Spinal cord (tissue), 10 donors: Measurements from ENCODE around the gene TMEM164. TPM values are rescaled to one million over a fixed set of nuclear protein-coding genes. Genes with fewer than 3 reads are reported as not detected.

Source experiments
- DNase-seq, 6 donors: peaks; one replicate each; pipeline versions ENCODE4 v3.0.0 to v3.0.0-alpha.2; 2013 to 2015; ENCODE audit warnings: low spot score in 6 of 6, low read depth in 4 of 6
- H3K27ac ChIP-seq: one replicate; pipeline ENCODE4 v1.5.1; 2013; ENCODE audit warnings: low read depth, low read length, control low read depth
- H3K27me3 ChIP-seq: one replicate; pipeline ENCODE4 v1.6.1; 2013; ENCODE audit warnings: low read length; ENCODE audit not compliant: control insufficient read depth, insufficient read depth
- H3K36me3 ChIP-seq: one replicate; pipeline ENCODE4 v1.6.1; 2013; ENCODE audit warnings: low read length; ENCODE audit not compliant: control insufficient read depth, insufficient read depth
- H3K4me1 ChIP-seq: one replicate; pipeline ENCODE4 v1.6.1; 2013; ENCODE audit warnings: low read length; ENCODE audit not compliant: control insufficient read depth, insufficient read depth
- H3K4me3 ChIP-seq: one replicate; pipeline ENCODE4 v1.5.1; 2013; ENCODE audit warnings: low read depth, low read length, control low read depth
- H3K9me3 ChIP-seq: one replicate; pipeline ENCODE4 v1.6.1; 2013; ENCODE audit warnings: low read length; ENCODE audit not compliant: control insufficient read depth, insufficient read depth
- WGBS: methylation state at CpG from one replicate; pipeline ENCODE4 v1.1.5; 2013; ENCODE audit warnings: missing lambda C conversion rate; ENCODE audit not compliant: insufficient coverage; 5-methylcytosine and 5-hydroxymethylcytosine counted together
- polyA plus RNA-seq, 2 donors: library from polyadenylated mRNA; unstranded; fragments of 120-200 nt; gene quantifications; one replicate each; pipeline ENCODE4 v1.2.1, GENCODE V29; 2013; ENCODE audit not compliant: insufficient read length in 2 of 2
- total RNA-seq, 2 donors: library from RNA; depleted of rRNA in 1 of 2; stranded (reverse); fragments of 120-200 nt in 1 of 2; fragments of >200 nt in 1 of 2; gene quantifications; one replicate each; pipeline versions ENCODE4 v1.2.3 to v1.2.4, GENCODE V29; 2013 to 2014
- donor health status: healthy.

Gene TMEM164
- total and polyA plus RNA-seq, 4 donors: 16.2 to 21.9 (median 20.2) TPM

- Histone ChIP-seq H3K9me3 (no peaks in the 10 kb centered on the region), H3K27ac (no peak overlapping the region), H3K4me1 (no peaks in the 10 kb centered on the region), H3K36me3 (no peaks in the 10 kb centered on the region), H3K4me3 (no peak overlapping the region), H3K27me3 (peaks cover 2% of the 10 kb centered on the region)
- no peak for DNase-seq
- 80% methylated on average over 1 of the region's 4 CpGs for WGBS
These were observed 115.6 kb downstream of the TMEM164 start for GRCh38 chrX:110118530-110118929.

DNA sequence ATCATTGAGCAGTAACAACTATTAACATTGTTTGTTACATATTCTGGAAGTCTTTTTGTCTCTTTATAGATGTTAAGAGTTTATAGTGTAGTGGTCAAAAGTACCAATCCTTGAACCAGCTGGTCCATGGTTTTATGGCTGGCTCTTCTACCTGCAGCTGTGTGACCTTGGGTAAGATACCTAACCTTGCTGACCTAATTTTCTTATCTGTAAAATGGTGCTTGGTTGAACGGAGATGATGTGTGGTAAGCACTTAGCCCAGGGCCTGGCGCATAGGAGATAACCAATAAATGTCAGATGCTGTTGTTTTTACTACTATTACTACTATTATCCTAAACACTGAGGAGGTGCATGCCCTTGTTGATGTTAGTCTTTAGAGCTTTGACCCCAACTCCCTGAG is 116.6 kb downstream of the TMEM164 start:
- no peak for DNase-seq
- peaks cover 2% of the 10 kb centered on the region for H3K27me3 ChIP-seq
- H3K4me3 ChIP-seq: no peak overlapping the region
- H3K9me3 ChIP-seq: no peaks in the 10 kb centered on the region
- WGBS: no CpG with 5 or more reads among the region's 2 CpGs
- no peaks in the 10 kb centered on the region for H3K36me3 ChIP-seq
- H3K27ac ChIP-seq: no peak overlapping the region
- H3K4me1 ChIP-seq: no peaks in the 10 kb centered on the region

GRCh38 chrX:110120025-110120424 is 117.1 kb downstream of the TMEM164 start:
- 29% methylated on average over 1 of the region's 2 CpGs for WGBS
- DNase-seq: no peak
- Histone ChIP-seq H3K27me3 (peaks cover 2% of the 10 kb centered on the region), H3K9me3 (no peaks in the 10 kb centered on the region), H3K4me3 (no peak overlapping the region), H3K27ac (no peak overlapping the region), H3K4me1 (no peaks in the 10 kb centered on the region), H3K36me3 (no peaks in the 10 kb centered on the region)

GRCh38 chrX:110123331-110123782 is 120.4 kb downstream of the TMEM164 start:
- H3K27ac ChIP-seq: no peak overlapping the region
- H3K27me3 ChIP-seq: peaks cover 5% of the 10 kb centered on the region
- 83% methylated on average over 1 of the region's 3 CpGs for WGBS
- no peak for DNase-seq
- no peaks in the 10 kb centered on the region for H3K4me1 ChIP-seq
- no peaks in the 10 kb centered on the region for H3K9me3 ChIP-seq
- H3K36me3 ChIP-seq: no peaks in the 10 kb centered on the region
- no peak overlapping the region for H3K4me3 ChIP-seq

DNA sequence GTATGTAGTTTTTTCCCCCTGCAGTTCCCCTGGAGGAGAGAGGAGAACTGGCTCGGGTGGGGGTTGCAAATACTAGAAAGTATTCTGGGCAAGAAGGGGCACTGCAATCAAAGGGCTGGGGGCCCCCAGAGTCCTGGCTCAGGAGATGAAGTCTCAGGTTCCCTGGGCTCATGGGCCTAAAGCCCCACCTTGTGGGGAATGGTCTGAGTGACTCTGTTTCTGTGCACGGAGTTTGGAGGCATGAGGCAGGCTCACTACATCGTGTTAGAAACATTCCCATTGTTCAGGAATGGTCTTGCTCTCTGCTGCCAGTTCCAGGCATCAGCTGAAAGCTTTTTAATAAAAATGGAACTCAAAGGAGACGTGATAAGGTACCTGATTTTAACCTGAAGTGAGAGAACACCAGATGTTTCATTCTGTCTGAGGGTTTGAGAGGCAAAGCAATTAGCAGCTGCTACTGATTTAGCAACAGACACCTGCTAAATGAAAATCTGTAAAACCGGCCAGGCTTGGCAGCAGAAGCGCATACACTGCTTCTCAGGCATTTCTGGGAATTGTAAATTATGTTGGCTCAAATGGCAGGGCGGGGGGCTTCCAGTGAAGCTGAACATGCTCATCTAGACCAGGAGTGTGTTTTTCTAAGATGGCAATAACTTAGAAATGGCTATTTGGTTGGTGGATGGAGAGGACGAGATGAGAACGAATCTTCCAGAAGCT is 122.7 kb downstream of the TMEM164 start:
- Histone ChIP-seq H3K27me3 (peaks cover 3% of the 10 kb centered on the region), H3K4me1 (no peaks in the 10 kb centered on the region), H3K36me3 (no peaks in the 10 kb centered on the region), H3K27ac (no peak overlapping the region), H3K9me3 (no peaks in the 10 kb centered on the region), H3K4me3 (no peak overlapping the region)
- peak in 2 of 6 donors; percentile 61 to 83 for DNase-seq
- 39% methylated on average over 8 of the region's 9 CpGs for WGBS

DNA sequence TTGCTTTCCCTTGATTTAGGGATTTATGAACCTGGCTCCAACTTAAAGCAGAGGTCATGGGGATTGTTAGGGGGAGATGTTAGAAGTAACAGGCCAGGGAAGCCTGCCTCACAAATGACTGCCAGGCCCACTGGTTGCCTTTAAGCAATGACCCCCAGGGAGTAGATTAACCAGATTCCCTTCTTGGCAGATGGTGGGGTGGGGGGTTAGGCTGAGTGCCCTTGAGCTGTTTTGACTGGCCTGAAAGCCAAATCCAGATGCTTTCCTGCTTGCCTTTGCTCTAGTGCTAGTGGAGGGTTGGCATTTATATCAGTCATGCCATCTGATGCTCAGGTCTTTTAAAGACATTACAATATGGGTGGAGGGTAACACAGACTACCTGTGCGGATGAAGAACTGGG is 128.1 kb downstream of the TMEM164 start:
- Histone ChIP-seq H3K27ac (no peak overlapping the region), H3K36me3 (no peaks in the 10 kb centered on the region), H3K9me3 (no peaks in the 10 kb centered on the region), H3K27me3 (peaks cover 3% of the 10 kb centered on the region), H3K4me3 (no peak overlapping the region), H3K4me1 (no peaks in the 10 kb centered on the region)
- no peak for DNase-seq
- no CpG with 5 or more reads among the region's 1 CpG for WGBS

- WGBS: no CpG with 5 or more reads among the region's 1 CpG
- H3K27me3 ChIP-seq: peaks cover 3% of the 10 kb centered on the region
- no peaks in the 10 kb centered on the region for H3K36me3 ChIP-seq
- DNase-seq: no peak
- no peaks in the 10 kb centered on the region for H3K9me3 ChIP-seq
- H3K4me1 ChIP-seq: no peaks in the 10 kb centered on the region
- no peak overlapping the region for H3K4me3 ChIP-seq
- H3K27ac ChIP-seq: no peak overlapping the region
These were observed 129.7 kb downstream of the TMEM164 start for GRCh38 chrX:110132450-110133114.

GRCh38 chrX:110133735-110134370 is 130.9 kb downstream of the TMEM164 start:
- WGBS: 61% methylated on average over 4 of the region's 5 CpGs

DNA sequence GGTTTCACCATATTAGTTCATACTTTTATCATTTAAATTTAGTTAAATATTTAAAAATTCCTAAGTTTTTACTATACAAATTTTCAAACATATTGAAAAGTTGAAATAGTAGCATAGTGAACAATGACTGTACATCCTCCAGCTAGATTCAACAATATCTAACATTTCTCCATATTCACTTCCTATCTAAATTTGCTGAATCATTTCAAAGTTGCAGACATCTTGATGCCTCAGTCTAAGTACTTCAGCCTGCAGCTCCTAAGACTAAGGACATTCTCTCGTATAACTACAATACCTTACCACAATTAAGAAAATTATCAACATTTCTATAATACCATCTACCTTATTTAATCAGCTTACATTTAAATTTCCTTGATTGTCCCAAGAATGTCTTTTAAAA is 132.7 kb downstream of the TMEM164 start:
- Histone ChIP-seq H3K9me3 (no peaks in the 10 kb centered on the region), H3K4me3 (no peak overlapping the region), H3K36me3 (no peaks in the 10 kb centered on the region), H3K4me1 (no peaks in the 10 kb centered on the region), H3K27ac (no peak overlapping the region), H3K27me3 (peaks cover 2% of the 10 kb centered on the region)
- no peak for DNase-seq
- 100% methylated on average over 1 of the region's 1 CpG for WGBS

More at GRCh38 chrX:110133735-110134370, 130.9 kb downstream of the TMEM164 start:
- Histone ChIP-seq H3K9me3 (no peaks in the 10 kb centered on the region), H3K27me3 (peaks cover 2% of the 10 kb centered on the region), H3K4me3 (no peak overlapping the region), H3K27ac (no peak overlapping the region), H3K4me1 (no peaks in the 10 kb centered on the region), H3K36me3 (no peaks in the 10 kb centered on the region)
- DNase-seq: no peak
